Skin of body (tissue), 2 donors: ENCODE data around the gene PHF20. TPM values are rescaled to one million over a fixed set of nuclear protein-coding genes. Genes with fewer than 3 reads are reported as not detected.
"Not testable (repeated sequence)": the region's sequence is repeated elsewhere in the genome, so short reads cannot be mapped to it uniquely, and the experiment has no call there.

ENCODE experiments used
- DNase-seq: peaks from one replicate; lab custom pipeline; 2025; lab: John Stamatoyannopoulos, UW
- total RNA-seq: library from RNA; depleted of rRNA; stranded (reverse); fragments of >200 nt; gene quantifications from one replicate; pipeline ENCODE4 v1.2.3, GENCODE V29; 2014

Gene PHF20
- total RNA-seq, 1 donor from 2014 or later = 25.4 TPM

- no peak for DNase-seq
Observed at GRCh38 chr20:35838205-35838604, 66.4 kb downstream of the PHF20 start.

GRCh38 chr20:35839904-35840303, 68.1 kb downstream of the PHF20 start:
- DNase-seq = no peak

DNA sequence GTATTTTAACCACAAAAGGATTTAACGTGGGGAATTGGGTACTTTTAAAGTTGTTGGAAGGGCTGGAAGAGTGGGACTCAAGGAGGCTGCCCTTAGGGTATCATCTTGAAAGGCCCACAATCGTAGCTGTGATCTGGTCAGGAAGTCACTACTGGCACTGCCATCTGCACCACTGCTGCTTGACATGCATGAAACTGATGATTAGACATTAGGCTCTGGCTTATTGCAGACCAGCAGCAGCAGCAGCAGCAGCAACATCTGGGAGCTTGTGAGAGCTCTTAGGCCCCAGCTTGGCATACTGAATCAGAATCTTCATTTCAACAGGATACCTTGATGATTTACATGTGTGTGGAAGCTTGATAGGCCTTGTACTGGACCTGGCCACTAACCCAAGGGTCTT, 68.6 kb downstream of the PHF20 start:
- DNase-seq = no peak

GRCh38 chr20:35842361-35842760, 70.5 kb downstream of the PHF20 start:
- DNase-seq = no peak

GRCh38 chr20:35843894-35844293, 72.1 kb downstream of the PHF20 start:
- DNase-seq = not testable (repeated sequence)

DNA sequence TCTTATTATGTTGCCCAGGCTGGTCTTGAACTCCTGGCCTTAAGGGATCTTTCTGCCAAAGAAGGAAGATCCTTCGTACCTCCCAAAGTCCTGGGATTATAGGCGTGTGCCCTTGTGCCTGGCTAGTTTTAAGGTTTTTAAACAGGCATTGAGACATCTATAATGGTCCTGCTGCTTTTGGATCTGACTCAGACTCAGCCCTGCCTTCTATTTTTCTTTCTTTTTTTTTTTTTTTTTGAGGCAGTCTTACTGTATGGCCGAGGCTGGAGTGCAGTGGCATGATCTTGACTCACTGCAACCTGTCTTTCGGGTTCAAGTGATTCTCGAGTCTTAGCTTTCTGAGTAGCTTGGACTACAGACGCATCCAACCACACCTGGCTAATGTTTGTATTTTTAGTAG, 73.7 kb downstream of the PHF20 start:
- DNase-seq = no peak

- DNase-seq = no peak
Observed at GRCh38 chr20:35849706-35850105, 77.9 kb downstream of the PHF20 start.

DNA sequence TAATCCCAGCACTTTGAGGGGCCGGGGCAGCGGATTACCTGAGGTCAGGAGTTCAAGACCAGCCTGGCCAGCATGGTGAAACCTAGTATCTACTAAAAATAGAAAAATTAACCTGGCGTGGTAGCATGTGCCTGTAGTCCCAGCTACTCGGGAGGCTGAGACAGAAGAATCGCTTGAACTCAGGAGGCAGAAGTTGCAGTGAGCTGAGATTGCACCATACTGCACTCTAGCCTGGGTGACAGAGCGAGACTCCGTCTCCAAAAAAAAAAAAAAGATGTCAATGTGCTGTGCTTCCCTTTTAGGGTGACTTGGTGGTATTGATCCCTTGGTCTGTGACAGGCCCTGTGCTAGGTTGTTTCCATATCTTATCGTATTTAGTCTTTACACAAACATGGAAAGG, 79.8 kb downstream of the PHF20 start:
- DNase-seq = not testable (repeated sequence)

DNA sequence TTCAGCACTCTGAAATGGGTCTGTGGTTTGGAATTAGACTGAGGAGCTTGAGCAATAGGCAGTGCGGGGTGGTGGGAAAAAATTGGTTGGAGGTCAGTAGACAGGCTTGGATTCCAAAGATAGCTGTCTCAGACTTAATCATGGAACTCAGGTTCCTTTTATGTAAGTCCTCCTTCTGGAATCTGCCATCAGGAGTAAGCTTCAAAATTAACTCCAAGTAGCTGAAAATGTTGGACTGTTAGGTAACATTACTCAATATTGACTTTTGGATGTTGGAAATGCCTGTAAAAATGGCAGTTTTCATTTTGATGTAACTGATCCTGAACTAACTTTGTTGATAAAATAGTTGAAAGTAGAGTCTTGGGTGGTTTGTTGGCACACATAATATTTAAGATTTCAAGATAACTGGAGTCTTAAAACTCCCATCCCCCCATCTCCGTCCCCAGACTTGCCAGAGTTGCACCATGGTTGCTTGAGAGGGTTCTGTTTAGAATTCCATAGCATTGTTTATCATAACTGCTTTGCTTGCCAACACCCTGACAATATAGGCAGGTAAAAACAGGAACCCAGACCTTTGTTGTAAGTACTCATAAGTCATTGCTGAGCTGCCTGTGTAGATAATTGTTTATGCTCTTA, 83.0 kb downstream of the PHF20 start:
- no peak for DNase-seq

DNA sequence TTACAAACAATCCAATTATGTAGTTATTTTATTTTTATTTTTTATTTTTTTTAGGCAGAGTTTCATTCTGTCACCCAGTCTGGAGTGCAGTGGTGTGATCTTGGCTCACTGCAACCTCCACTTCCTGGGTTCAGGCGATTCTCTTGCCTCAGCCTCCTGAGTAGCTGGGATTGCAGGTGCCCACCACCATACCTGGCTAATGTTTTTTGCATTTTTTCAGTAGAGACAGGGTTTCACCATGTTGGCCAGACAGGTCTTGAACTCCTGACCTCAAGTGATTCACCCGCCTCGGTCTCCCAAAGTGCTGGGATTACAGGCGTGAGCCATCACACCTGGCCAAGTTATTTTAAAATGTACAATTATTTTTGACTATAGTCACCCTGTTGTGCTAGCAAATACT, 83.8 kb downstream of the PHF20 start:
- not testable (repeated sequence) for DNase-seq

DNA sequence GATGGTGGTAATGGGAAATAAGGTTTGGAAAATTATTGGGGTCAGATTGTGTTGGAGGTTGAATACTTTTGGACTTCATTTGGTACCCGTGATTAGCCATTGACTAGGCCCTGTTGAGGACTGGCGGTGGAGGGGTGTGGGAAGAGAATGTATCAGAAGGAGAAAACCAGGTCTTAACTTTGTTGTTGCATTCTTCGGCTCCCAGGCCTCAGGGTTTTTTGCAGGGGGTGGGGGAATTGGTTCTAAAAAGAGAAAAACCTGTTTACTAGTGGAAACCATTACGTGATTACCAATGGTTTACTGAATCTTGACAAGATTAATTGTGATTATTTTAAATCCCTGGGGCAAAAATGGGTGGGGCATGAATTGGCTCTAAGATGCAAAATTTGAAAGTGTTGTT, 85.1 kb downstream of the PHF20 start:
- no peak for DNase-seq

DNA sequence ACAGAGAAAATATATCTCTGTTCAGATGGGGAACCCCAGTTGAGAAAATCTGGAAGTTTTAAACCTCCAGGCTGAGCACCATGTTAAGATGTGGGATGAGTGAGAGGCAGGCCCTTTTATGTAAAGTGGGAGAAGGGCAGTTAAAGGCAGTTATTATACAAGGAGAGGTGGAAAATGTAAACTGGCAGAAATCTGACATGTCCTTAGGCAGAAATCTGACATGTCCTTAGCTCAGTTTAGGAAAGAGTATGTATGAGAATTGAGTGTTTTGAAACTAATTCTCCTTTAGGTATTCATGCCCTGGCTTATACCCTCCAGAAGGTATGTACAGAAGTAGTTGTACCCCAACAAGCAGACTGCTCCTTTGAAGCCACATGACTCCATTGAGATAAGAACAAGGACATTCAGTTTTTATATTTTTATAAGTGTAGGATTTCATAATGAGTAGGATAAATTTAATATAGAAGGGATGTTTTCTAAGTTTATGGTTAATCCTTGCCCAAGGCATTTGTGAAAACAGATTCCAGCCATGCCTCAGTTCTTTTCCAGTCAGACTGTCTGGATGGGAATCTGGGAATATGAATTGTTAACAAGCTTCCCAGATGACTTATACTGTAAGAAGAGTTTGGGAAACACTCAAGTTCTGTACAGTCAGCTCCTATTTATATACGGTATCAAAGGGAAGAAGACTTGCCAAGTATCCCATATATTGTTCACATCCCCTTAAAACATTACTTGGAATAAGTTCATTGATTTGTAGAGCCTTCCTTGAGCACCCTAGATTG, 94.8 kb downstream of the PHF20 start:
- DNase-seq = no peak

DNA sequence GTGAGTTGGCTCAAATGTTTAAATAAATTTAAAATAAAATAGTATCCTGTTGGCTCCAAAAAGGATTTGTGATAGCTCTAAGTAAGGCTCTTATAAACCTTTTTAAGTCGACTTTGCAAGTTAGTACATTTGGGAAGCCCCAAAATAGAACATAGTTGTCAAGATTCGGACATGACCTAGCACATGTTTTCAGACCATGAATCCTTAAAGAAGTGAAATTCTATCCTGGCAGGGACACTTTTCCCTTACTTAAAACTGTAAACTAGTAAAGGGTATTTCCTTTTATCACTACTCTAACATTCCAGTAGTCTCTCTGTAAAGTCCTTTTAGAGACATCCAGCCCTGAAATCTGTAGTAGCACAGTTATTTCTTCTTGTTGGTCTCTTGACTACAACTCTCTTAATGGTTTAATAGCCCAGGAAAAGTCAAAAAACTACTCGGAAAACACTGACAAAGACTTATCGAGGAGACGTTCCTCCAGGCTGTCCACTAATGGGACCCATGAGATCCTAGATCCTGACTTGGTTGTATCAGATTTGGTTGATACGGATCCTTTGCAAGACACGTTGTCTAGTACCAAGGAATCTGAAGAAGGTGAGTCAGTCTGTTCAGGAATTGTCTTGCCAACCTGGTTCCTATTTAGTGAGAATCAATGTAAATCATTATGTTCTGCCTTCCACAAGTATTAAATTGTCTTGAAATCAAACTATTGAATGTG, 98.9 kb downstream of the PHF20 start:
- no peak for DNase-seq

DNA sequence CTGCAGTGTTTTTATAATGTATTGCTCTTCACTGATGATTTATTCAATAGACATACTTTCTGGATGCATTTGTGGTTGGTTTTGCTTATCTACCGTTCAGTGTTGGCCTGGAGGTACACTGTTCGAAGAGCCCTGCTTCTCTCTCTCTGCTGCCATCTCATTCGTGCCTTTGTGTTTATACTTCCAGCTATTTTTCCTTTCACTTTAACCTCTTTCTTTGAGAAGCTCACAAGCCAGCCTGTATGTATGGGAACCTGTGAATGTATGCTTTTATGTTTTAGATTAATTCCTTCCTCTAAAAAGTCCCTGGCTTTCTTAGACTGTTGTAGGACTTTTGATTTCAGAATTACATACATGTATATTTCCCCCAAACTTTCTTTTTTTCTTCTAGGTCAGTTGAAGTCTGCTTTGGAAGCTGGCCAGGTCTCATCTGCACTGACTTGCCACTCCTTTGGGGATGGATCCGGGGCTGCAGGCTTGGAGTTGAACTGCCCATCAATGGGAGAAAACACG, 99.5 kb downstream of the PHF20 start:
- no peak for DNase-seq

GRCh38 chr20:35876033-35876320, 104.2 kb downstream of the PHF20 start:
- DNase-seq = no peak

DNA sequence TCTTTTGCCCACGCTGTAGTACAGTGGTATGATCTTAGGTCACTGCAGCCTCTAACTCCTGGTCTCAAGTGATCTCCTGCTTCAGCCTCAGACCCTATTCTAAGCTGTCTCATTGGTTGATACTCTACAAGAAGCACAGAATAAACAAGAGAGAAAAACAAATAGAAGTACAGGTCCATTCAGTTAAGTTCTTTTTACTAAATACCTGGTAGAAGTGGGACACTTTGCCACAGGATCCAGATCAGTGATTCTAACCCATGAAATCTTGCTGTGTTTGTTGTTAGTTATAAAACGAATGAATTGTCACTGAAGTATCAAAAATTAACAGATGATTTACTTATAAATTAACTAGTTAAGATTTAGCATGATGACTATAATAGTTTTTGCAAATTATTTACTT, 105.8 kb downstream of the PHF20 start:
- no peak for DNase-seq

DNA sequence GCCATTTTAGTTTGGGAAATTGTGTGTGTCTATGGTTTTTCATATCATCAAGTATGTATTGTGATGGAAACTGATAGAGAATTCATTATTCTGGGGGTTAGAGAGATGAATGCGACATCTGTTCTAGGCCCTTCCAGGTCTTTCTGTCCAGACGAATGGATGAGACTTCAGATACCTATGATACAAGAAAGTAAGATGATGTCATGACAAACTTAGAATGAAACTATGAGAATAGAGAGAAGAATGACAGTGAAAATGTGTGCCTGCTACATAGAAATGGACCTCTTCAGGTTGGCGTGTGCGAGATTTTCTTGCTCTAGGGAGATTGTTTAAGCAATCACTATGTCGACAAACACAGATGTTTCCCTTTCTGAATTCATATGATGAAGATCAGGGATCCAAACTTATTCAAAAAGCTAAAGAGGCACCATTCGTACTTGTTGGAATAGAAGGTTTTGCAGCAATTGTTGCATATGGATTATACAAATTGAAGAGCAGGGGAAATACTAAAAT, 106.4 kb downstream of the PHF20 start:
- no peak for DNase-seq

- no peak for DNase-seq
Observed at GRCh38 chr20:35881676-35882075, 109.9 kb downstream of the PHF20 start.

DNA sequence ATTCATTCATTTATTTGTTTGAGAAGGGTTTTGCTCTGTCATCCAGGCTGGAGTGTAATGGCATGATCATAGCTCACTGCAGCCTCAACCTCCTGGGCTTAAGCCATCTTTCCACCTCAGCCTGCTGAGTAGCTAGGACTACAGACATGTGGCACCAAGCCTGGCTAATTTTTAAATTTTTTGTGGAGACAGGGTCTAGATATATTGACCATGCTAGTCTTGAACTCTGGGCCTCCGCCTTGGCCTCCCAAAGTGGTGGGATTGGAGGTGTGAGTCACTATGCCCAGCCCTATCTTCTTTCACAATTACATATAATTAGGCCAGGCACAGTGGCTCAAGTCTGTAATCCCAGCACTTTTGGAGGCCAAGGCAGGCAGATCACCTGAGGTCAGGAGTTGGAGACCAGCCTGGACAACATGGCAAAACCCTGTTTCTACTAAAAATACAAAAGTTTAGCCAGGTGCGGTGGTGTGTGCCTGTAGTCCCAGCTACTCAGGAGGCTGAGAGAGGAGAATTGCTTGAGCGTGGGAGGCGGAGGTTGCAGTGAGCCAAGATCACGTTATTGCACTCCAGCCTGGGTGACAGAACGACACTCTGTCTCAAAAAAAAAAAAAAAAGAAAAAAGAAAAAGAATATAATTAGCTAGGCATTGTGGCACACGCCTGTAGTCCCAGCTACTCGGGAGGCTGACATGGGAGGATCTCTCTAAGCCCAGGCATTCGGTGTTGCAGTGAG, 110.8 kb downstream of the PHF20 start:
- DNase-seq = not testable (repeated sequence)

DNA sequence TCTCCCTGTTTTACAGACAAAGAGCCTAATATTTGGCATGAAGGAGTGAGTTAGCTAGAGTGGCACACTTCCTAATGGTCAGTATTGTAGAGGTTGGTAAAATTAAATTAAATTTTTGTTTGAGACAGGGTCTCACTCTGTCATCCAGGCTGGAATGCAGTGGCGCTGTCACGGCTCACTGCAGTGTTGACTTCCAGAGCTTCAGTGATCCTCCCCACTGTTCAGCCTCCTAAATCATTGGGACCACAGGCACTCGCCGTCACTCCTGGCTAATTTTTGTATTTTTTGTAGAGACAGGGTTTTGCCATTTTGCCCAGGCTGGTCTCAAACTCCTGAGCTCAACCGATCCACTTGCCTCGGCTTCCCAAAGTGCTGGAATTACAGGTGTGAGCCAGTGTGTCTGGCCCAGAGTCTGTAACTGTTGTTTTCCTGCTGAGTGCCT, 111.5 kb downstream of the PHF20 start:
- no peak for DNase-seq

DNA sequence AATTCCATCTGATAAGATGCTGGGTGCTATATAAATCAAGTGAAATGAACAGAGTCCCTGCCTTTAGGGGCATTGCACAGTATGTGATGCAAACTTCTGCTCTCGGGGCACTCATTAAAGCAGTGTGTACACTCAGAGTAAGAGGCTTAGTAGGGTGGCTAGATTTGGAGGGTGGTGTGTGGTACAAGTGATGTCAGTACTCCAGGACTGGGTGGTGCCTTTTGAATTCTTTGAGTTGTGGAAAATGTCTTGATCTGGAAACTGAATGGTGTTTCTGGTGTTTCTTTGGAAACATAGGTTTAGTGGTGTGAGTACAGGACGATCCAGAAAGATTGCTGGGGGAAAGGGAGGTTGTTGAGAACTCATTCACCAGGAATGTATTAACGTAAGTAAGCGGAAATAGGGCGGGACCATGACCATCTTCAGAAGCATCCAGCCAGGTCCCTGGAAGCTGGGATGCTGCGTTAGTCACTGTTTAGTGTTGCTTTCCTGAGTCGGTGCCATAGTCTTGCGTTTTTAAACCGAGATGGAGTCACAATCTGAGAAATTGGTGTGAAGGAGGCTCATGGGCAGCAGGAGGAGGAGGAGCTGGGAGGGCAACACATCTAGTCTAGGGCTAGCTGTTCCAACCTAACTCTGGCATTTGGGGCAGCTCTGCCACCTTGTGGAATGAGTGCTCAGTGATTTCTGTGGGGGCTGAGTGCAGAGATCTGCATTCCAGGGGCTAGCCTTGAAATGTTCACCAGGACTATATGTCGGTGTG, 112.1 kb downstream of the PHF20 start:
- DNase-seq = peak; percentile 47
